ENCODE data around the gene TOPBP1.

Gene TOPBP1

GRCh38 chr3:133607816-133608215 lies 53.9 kb downstream of the TOPBP1 start:
- DNase-seq = no peak

- no peak for DNase-seq
Measured at GRCh38 chr3:133606902-133607301, 54.8 kb downstream of the TOPBP1 start.

- DNase-seq = no peak
Measured at GRCh38 chr3:133606342-133606741, 55.4 kb downstream of the TOPBP1 start.

GRCh38 chr3:133600572-133601081 lies 61.1 kb downstream of the TOPBP1 start:
- DNase-seq = no peak

- no peak for DNase-seq
Measured at GRCh38 chr3:133599280-133599679, 62.5 kb downstream of the TOPBP1 start.

- DNase-seq = no peak
Measured at GRCh38 chr3:133598405-133598804, 63.3 kb downstream of the TOPBP1 start.

- no peak for DNase-seq
Measured at GRCh38 chr3:133595341-133595740, 66.4 kb downstream of the TOPBP1 start.

- no peak for DNase-seq
Measured at GRCh38 chr3:133593243-133593642, 68.5 kb downstream of the TOPBP1 start.

- DNase-seq = no peak
Measured at GRCh38 chr3:133592843-133593242, 68.9 kb downstream of the TOPBP1 start.

- peak; percentile 83 for DNase-seq
Measured at GRCh38 chr3:133591271-133591742, 70.4 kb downstream of the TOPBP1 start.

- no peak for DNase-seq
Measured at GRCh38 chr3:133589503-133589902, 72.2 kb downstream of the TOPBP1 start.

- no peak for DNase-seq
Measured at GRCh38 chr3:133588784-133589465, 72.8 kb downstream of the TOPBP1 start.

- DNase-seq = no peak
Measured at GRCh38 chr3:133588035-133588434, 73.7 kb downstream of the TOPBP1 start.

GRCh38 chr3:133583396-133583795 lies 78.3 kb downstream of the TOPBP1 start:
- no peak for DNase-seq

- DNase-seq = peak; percentile 60
Measured at GRCh38 chr3:133578548-133579191, 83.1 kb downstream of the TOPBP1 start.

GRCh38 chr3:133576169-133576568 lies 85.6 kb downstream of the TOPBP1 start:
- no peak for DNase-seq

GRCh38 chr3:133575086-133575485 lies 86.7 kb downstream of the TOPBP1 start:
- no peak for DNase-seq

GRCh38 chr3:133574260-133574881 lies 87.4 kb downstream of the TOPBP1 start:
- DNase-seq = peak; percentile 73

- no peak for DNase-seq
Measured at GRCh38 chr3:133573629-133574194, 88.0 kb downstream of the TOPBP1 start, which contains the start of gene CDV3. Gene CDV3 (plus strand): TSS chr3:133573686. CDS start chr3:133574045, 359 bp downstream.

GRCh38 chr3:133573054-133573628 lies 88.6 kb downstream of the TOPBP1 start:
- DNase-seq = peak; percentile 100

GRCh38 chr3:133572158-133573053 lies 89.3 kb downstream of the TOPBP1 start:
- DNase-seq = peak; percentile 51

- peak; percentile 83 for DNase-seq
Measured at GRCh38 chr3:133570937-133571320, 90.8 kb downstream of the TOPBP1 start.

Data from fibroblast of skin of back (primary cell).